HCT116 (cell line): ENCODE results near the gene RNF148. TPM values are rescaled to one million over a fixed set of nuclear protein-coding genes. Genes with fewer than 3 reads are reported as not detected.

Experiments
- ATAC-seq: fragments of 200-7000 bp; cut with Tn5 transposase; 2 replicates; pipeline ENCODE4 v1.9.1; 2020; ENCODE audit warnings: mild to moderate bottlenecking, moderate library complexity
- BruUV-seq: library from RNA; stranded (reverse); fragments of 400-500 nt; replicated peaks from 2 replicates; lab custom pipeline; 2021; lab: Mats Ljungman, UMichigan
- CTCF ChIA-PET: fragments of 300-600 bp; sonication (Branson Sonifier 250); formaldehyde crosslinking; loops from one replicate; lab custom pipeline; 2021; ENCODE audit warnings: antibody characterized with exemption; lab: Charles Lee
- POLR2A ChIA-PET: fragments of 300-600, 350-600 bp; sonication (Branson Sonifier 250); formaldehyde crosslinking; loops from one replicate; lab custom pipeline; 2021; ENCODE audit warnings: antibody characterized with exemption; lab: Charles Lee
- RAD21 ChIA-PET, 2 experiments: fragments of 300-600 bp; sonication (Branson Sonifier 250); formaldehyde crosslinking; loops; one replicate each; lab custom pipeline; 2023; ENCODE audit warnings: low total read pairs in 2 of 2; ENCODE audit not compliant: uncharacterized antibody in 2 of 2, unreplicated experiment in 2 of 2, low non-redundant PET in 1 of 2; lab: Charles Lee
- DNase-seq: peaks from one replicate; pipeline ENCODE4 v3.0.0-alpha.2; 2010; ENCODE audit warnings: low read depth, low spot score
- H2AFZ ChIP-seq: fragments of 200-600 bp; shearing (Covaris generic), sonication (generic); 2 replicates; pipeline ENCODE4 v1.6.1; 2017; ENCODE audit warnings: low read depth, mixed run types, mixed read lengths, antibody characterized with exemption, low read length; ENCODE audit not compliant: poor library complexity, severe bottlenecking
- H3K27ac ChIP-seq: 2 replicates; pipeline ENCODE4 v1.5.1; 2012; ENCODE audit warnings: low read depth, low read length
- H3K27me3 ChIP-seq: fragments of 200-600 bp; sonication (generic); 2 replicates; pipeline ENCODE4 v1.6.1; 2016; ENCODE audit warnings: mixed run types, low read length, mixed read lengths; ENCODE audit not compliant: insufficient read depth
- H3K36me3 ChIP-seq, 2 experiments: fragments of 200-500 bp in 1 of 2; fragments of 200-600 bp in 1 of 2; sonication (Bioruptor generic) in 1 of 2; sonication (generic) in 1 of 2; 2 replicates each; pipeline versions ENCODE4 v1.5.1 to v1.6.1; 2014 to 2016; ENCODE audit warnings: low read length in 2 of 2, inconsistent platforms in 1 of 2, mixed read lengths in 1 of 2, mixed run types in 1 of 2; ENCODE audit not compliant: insufficient read depth in 2 of 2, control insufficient read depth in 1 of 2
- H3K4me1 ChIP-seq, 2 experiments: fragments of 200-600 bp in 1 of 2; sonication (generic) in 1 of 2; 2 replicates each; pipeline versions ENCODE4 v1.5.1 to v1.6.1; 2012 to 2017; ENCODE audit warnings: low read length in 2 of 2, inconsistent platforms in 1 of 2, mild to moderate bottlenecking in 1 of 2, mixed read lengths in 1 of 2, mixed run types in 1 of 2, moderate library complexity in 1 of 2; ENCODE audit not compliant: insufficient read depth in 2 of 2, control insufficient read depth in 1 of 2
- H3K4me2 ChIP-seq: fragments of 200-600 bp; sonication (generic); 2 replicates; pipeline ENCODE4 v1.6.1; 2017; ENCODE audit warnings: mixed run types, low read length, mixed read lengths
- H3K4me3 ChIP-seq, 2 experiments: fragments of 200-600 bp in 1 of 2; sonication (generic) in 1 of 2; replicated peaks in 1 of 2; 2 replicates each; pipeline ENCODE4 v1.5.1; 2011 to 2016; ENCODE audit warnings: low read length in 2 of 2, control low read depth in 1 of 2, low read depth in 1 of 2, mild to moderate bottlenecking in 1 of 2, mixed read lengths in 1 of 2, mixed run types in 1 of 2
- H3K79me2 ChIP-seq: fragments of 200-600 bp; sonication (generic); 2 replicates; pipeline ENCODE4 v1.6.1; 2017; ENCODE audit warnings: mild to moderate bottlenecking, mixed run types, low read length, moderate library complexity, mixed read lengths; ENCODE audit not compliant: insufficient read depth
- H3K9ac ChIP-seq: fragments of 200-600 bp; sonication (generic); 2 replicates; pipeline ENCODE4 v1.6.1; 2016; ENCODE audit warnings: low read length, mixed read lengths
- H3K9me2 ChIP-seq: fragments of 200-600 bp; sonication (generic), shearing (Covaris generic); 2 replicates; pipeline ENCODE4 v1.6.1; 2017; ENCODE audit warnings: mixed run types, mild to moderate bottlenecking, moderate library complexity; ENCODE audit not compliant: insufficient read depth
- H3K9me3 ChIP-seq, 2 experiments: fragments of 200-500 bp in 1 of 2; fragments of 200-600 bp in 1 of 2; sonication (Bioruptor generic) in 1 of 2; sonication (generic) in 1 of 2; 2 replicates each; pipeline ENCODE4 v1.6.1; 2014 to 2017; ENCODE audit warnings: low read length in 2 of 2, mixed read lengths in 2 of 2, inconsistent platforms in 1 of 2, low read depth in 1 of 2, mild to moderate bottlenecking in 1 of 2, mixed run types in 1 of 2, moderate library complexity in 1 of 2; ENCODE audit not compliant: control insufficient read depth in 1 of 2, insufficient read depth in 1 of 2
- H4K20me1 ChIP-seq: fragments of 200-600 bp; sonication (generic), shearing (Covaris generic); 2 replicates; pipeline ENCODE4 v1.6.1; 2017; ENCODE audit warnings: mixed run types, mild to moderate bottlenecking, moderate library complexity; ENCODE audit not compliant: insufficient read depth
- ATF3 ChIP-seq: IDR thresholded peaks from 2 replicates; pipeline ENCODE4 v1.6.1; 2012
- EGR1 ChIP-seq: IDR thresholded peaks from 2 replicates; pipeline ENCODE4 v1.6.1; 2012; ENCODE audit warnings: low read depth
- EZH2 ChIP-seq: fragments of 200-600 bp; sonication (generic); IDR thresholded peaks from 2 replicates; pipeline ENCODE4 v1.6.1; 2017; ENCODE audit warnings: antibody characterized with exemption, mixed run types
- EZH2phosphoT487 ChIP-seq: fragments of 200-600 bp; IDR thresholded peaks from 2 replicates; pipeline ENCODE4 v1.6.1; 2018; ENCODE audit warnings: antibody characterized with exemption, borderline replicate concordance
- FOSL1 ChIP-seq: IDR thresholded peaks from 2 replicates; pipeline ENCODE4 v1.6.1; 2012; ENCODE audit warnings: low read depth
- JUND ChIP-seq: IDR thresholded peaks from 2 replicates; pipeline ENCODE4 v1.6.1; 2012
- MAX ChIP-seq: IDR thresholded peaks from 2 replicates; pipeline ENCODE4 v1.6.1; 2012
- POLR2AphosphoS5 ChIP-seq: IDR thresholded peaks from 2 replicates; pipeline ENCODE4 v1.6.1; 2011; ENCODE audit warnings: mild to moderate bottlenecking, low read depth, low read length, moderate library complexity
- RAD21 ChIP-seq: IDR thresholded peaks from 2 replicates; pipeline ENCODE4 v1.6.1; 2012; ENCODE audit warnings: low read depth, mild to moderate bottlenecking
- REST ChIP-seq: IDR thresholded peaks from 2 replicates; pipeline ENCODE4 v1.6.1; 2012; ENCODE audit warnings: low read depth
- SIN3A ChIP-seq: IDR thresholded peaks from 2 replicates; pipeline ENCODE4 v1.6.1; 2012; ENCODE audit warnings: low read depth
- SP1 ChIP-seq: IDR thresholded peaks from 2 replicates; pipeline ENCODE4 v1.6.1; 2012; ENCODE audit warnings: low read depth
- SRF ChIP-seq: IDR thresholded peaks from 2 replicates; pipeline ENCODE4 v1.6.1; 2012; ENCODE audit warnings: low read depth
- TCF7L2 ChIP-seq: IDR thresholded peaks from 2 replicates; pipeline ENCODE4 v1.7.0; 2011; ENCODE audit warnings: borderline replicate concordance, inconsistent platforms; ENCODE audit not compliant: insufficient read depth, insufficient read length; ENCODE audit errors: extremely low read depth
- YY1 ChIP-seq: IDR thresholded peaks from 2 replicates; pipeline ENCODE4 v1.6.1; 2011; ENCODE audit warnings: low read length, low read depth, moderate library complexity, mild to moderate bottlenecking; ENCODE audit not compliant: insufficient replicate concordance; ENCODE audit errors: extremely low read depth
- intact Hi-C: fragments of 100-400 bp; cut with micrococcal nuclease; formaldehyde crosslinking; loops from 2 replicates; pipeline ENCODE4 v1.10.0; 2022
- total RNA-seq: library from RNA; stranded (reverse); gene quantifications from one replicate; pipeline ENCODE4 v1.2.1, GENCODE V29; 2021; ENCODE audit not compliant: unreplicated experiment

Gene RNF148
- total RNA-seq, 1 experiment from 2014 or later, result 0.22 TPM

GRCh38 chr7:122736183-122736582, 33.5 kb upstream of the RNF148 start:
- no TSS peak for BruUV-seq
- no peaks in the 10 kb centered on the region for H4K20me1 ChIP-seq
- no peak overlapping the region for H3K4me3 ChIP-seq
- POLR2A ChIA-PET, result no interaction called here
- no peaks in the 10 kb centered on the region for H3K36me3 ChIP-seq
- intact Hi-C loops, result no loop called here
- TF ChIP-seq EZH2 (no peak), SP1 (no peak), RAD21 (no peak), YY1 (no peak), JUND (no peak), ATF3 (no peak), SRF (no peak), TCF7L2 (no peak), REST (no peak), MAX (no peak), EGR1 (no peak), SIN3A (no peak), FOSL1 (no peak), POLR2AphosphoS5 (no peak), EZH2phosphoT487 (no peak)
- TF ChIP-seq, all 23 proteins: peak for 0
- Histone ChIP-seq H3K4me2 (no peak overlapping the region), H3K9me2 (no peaks in the 10 kb centered on the region), H3K9ac (no peak overlapping the region), H3K9me3 (no peaks in the 10 kb centered on the region), H3K27me3 (no peaks in the 10 kb centered on the region), H3K27ac (no peak overlapping the region), H3K79me2 (no peaks in the 10 kb centered on the region), H2AFZ (no peak overlapping the region), H3K4me1 (no peaks in the 10 kb centered on the region)
- ATAC-seq, result no peak
- no peak for DNase-seq
- ChIA-PET RAD21 (interaction anchor here in 1 of 2 experiments (0.6 kb wide), 1 partner anchor 9 kb away, joined by 4 read pairs; no protein-coding TSS in a partner anchor), CTCF (no interaction called here)
